A172 (cell line): ENCODE data around the gene CDPF1. TPM values are rescaled to one million over a fixed set of nuclear protein-coding genes. Genes with fewer than 3 reads are reported as not detected.
"Not testable (repeated sequence)": the region's sequence is repeated elsewhere in the genome, so short reads cannot be mapped to it uniquely, and the experiment has no call there.

Experiments used
- DNase-seq: peaks from one replicate; pipeline ENCODE4 v3.0.0-alpha.2; 2015; ENCODE audit warnings: low spot score
- total RNA-seq: library from RNA; depleted of rRNA; stranded (reverse); fragments of >200 nt; shearing (Covaris generic); gene quantifications from 2 replicates; pipeline ENCODE4 v1.2.3, GENCODE V29; 2014

Gene CDPF1
- total RNA-seq, 1 experiment from 2014 or later, result 19.1 TPM

GRCh38 chr22:46281866-46282678, 32.0 kb upstream of the CDPF1 start:
- DNase-seq, result no peak

- no peak for DNase-seq
Measured at GRCh38 chr22:46280999-46281623, 31.0 kb upstream of the CDPF1 start.

- DNase-seq, result no peak
Measured at GRCh38 chr22:46280063-46280817, 30.1 kb upstream of the CDPF1 start.

- no peak for DNase-seq
Measured at GRCh38 chr22:46278656-46279645, 28.9 kb upstream of the CDPF1 start.

- no peak for DNase-seq
Measured at GRCh38 chr22:46276563-46276962, 26.5 kb upstream of the CDPF1 start.

- DNase-seq, result no peak
Measured at GRCh38 chr22:46275455-46276122, 25.5 kb upstream of the CDPF1 start.

GRCh38 chr22:46274381-46274780, 24.3 kb upstream of the CDPF1 start:
- DNase-seq, result no peak

GRCh38 chr22:46273432-46274148, 23.5 kb upstream of the CDPF1 start:
- DNase-seq, result no peak

- no peak for DNase-seq
Measured at GRCh38 chr22:46272762-46273431, 22.8 kb upstream of the CDPF1 start.

- DNase-seq, result no peak
Measured at GRCh38 chr22:46272196-46272595, 22.1 kb upstream of the CDPF1 start.

GRCh38 chr22:46269564-46269963, 19.5 kb upstream of the CDPF1 start:
- DNase-seq, result no peak

GRCh38 chr22:46267431-46268279, 17.6 kb upstream of the CDPF1 start, which contains the start of gene TTC38:
TTC38 (plus strand) TSS chr22:46268008; CDS start chr22:46268040, 32 bp downstream.
- DNase-seq, result peak; percentile 67

- DNase-seq, result not testable (repeated sequence)
Measured at GRCh38 chr22:46265627-46266026, 15.5 kb upstream of the CDPF1 start.

GRCh38 chr22:46264520-46264919, 14.4 kb upstream of the CDPF1 start:
- not testable (repeated sequence) for DNase-seq

- DNase-seq, result no peak
Measured at GRCh38 chr22:46263216-46263590, 13.1 kb upstream of the CDPF1 start, which contains the start of gene PKDREJ. PKDREJ (minus strand) TSS chr22:46263343; CDS start chr22:46263322, 21 bp downstream.

GRCh38 chr22:46262449-46263215, 12.5 kb upstream of the CDPF1 start:
- no peak for DNase-seq

GRCh38 chr22:46260038-46260437, 9.9 kb upstream of the CDPF1 start:
- no peak for DNase-seq

GRCh38 chr22:46259374-46259773, 9.3 kb upstream of the CDPF1 start:
- DNase-seq, result no peak
